Vagina (tissue), 2 donors: ENCODE measurements around the gene CHCHD6.

ENCODE experiments used
- POLR2A ChIP-seq, 2 donors: fragments of 450-650 bp; IDR thresholded peaks; one replicate each; pipeline ENCODE4 v1.6.1; 2017; ENCODE audit warnings: antibody characterized with exemption in 2 of 2, mild to moderate bottlenecking in 2 of 2, moderate library complexity in 2 of 2
- POLR2AphosphoS5 ChIP-seq, 2 donors: sonication (generic); formaldehyde crosslinking; IDR thresholded peaks; one replicate each; pipeline ENCODE4 v1.9.0; 2017; ENCODE audit warnings: antibody characterized with exemption in 2 of 2, mild to moderate bottlenecking in 2 of 2, low read depth in 1 of 2; ENCODE audit not compliant: insufficient read depth in 1 of 2
- TF ChIP-seq, protein P1 (sequence below), 3 experiments: fragments of 450-650 bp in 2 of 3; fragments of 200-600 bp in 1 of 3; sonication (generic) in 1 of 3; IDR thresholded peaks; one replicate each; pipeline ENCODE4 v1.5.1; 2017 to 2019; ENCODE audit warnings: antibody characterized with exemption in 3 of 3, mild to moderate bottlenecking in 2 of 3, moderate library complexity in 2 of 3

- TF ChIP-seq, protein P1, sequence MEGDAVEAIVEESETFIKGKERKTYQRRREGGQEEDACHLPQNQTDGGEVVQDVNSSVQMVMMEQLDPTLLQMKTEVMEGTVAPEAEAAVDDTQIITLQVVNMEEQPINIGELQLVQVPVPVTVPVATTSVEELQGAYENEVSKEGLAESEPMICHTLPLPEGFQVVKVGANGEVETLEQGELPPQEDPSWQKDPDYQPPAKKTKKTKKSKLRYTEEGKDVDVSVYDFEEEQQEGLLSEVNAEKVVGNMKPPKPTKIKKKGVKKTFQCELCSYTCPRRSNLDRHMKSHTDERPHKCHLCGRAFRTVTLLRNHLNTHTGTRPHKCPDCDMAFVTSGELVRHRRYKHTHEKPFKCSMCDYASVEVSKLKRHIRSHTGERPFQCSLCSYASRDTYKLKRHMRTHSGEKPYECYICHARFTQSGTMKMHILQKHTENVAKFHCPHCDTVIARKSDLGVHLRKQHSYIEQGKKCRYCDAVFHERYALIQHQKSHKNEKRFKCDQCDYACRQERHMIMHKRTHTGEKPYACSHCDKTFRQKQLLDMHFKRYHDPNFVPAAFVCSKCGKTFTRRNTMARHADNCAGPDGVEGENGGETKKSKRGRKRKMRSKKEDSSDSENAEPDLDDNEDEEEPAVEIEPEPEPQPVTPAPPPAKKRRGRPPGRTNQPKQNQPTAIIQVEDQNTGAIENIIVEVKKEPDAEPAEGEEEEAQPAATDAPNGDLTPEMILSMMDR (IDR thresholded peaks at IDR 0.05) = no peak
- no peak for TF ChIP-seq POLR2A (IDR thresholded peaks at IDR 0.05)
- TF ChIP-seq POLR2AphosphoS5 (IDR thresholded peaks at IDR 0.05; ENCODE audit: insufficient read depth in 1 of 2, low read depth in 1 of 2) = no peak
These were observed 27.0 kb downstream of the CHCHD6 start for GRCh38 chr3:126731044-126731443.
